ENCODE data around the gene PILRB. TPM values are rescaled to one million over a fixed set of nuclear protein-coding genes. Genes with fewer than 3 reads are reported as not detected.

Gene PILRB
- total and polyA plus RNA-seq, 2 of the 13 experiments (the other 11 are each of a cell fraction or from before 2014, with no cell fraction given) = 16.6 to 33.8 TPM

DNA sequence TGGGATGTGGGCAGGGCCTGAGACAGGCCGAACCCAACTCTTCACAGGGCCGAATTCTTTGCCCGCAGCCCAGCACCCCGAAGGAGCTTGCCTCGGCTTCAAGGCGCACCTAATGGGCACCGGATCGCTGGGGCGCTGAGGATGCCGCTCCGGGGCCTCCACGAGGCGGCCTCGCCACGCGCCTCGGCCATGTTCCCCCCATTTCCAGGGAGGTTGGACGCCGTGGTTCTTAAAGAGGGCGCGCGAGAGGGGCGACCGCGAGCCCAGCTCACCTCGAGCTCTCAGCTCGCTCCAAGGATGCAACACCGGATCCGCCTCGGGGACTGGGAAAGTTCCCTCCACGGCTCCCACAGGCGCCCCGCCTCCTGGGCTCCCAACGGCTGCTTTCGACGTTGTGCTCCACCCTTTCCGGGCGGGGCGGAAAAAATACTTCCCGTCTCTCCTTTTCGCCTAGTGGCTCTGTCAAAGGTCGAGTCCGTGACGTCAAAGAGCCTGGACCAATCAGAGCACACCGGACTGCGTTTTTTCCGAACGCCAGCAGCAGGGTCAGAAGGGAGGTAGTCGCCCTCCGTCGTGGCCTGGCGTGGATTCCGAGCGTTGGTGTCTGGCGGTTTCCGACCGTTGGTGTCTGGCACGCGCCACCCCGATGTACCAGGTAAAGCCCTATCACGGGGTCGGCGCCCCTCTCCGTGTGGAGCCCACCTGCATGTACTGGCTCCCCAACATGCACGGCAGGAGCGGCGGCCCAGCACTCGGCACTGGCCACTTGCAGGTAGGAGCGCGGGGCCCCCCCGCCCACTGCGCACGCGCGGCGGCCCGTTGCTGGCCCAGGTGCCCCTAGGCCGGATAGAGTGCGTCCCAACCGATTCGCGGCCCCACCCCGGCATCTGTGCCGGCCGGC, 22.1 kb upstream of the PILRB start (continued):
- TF ChIP-seq, protein P1, sequence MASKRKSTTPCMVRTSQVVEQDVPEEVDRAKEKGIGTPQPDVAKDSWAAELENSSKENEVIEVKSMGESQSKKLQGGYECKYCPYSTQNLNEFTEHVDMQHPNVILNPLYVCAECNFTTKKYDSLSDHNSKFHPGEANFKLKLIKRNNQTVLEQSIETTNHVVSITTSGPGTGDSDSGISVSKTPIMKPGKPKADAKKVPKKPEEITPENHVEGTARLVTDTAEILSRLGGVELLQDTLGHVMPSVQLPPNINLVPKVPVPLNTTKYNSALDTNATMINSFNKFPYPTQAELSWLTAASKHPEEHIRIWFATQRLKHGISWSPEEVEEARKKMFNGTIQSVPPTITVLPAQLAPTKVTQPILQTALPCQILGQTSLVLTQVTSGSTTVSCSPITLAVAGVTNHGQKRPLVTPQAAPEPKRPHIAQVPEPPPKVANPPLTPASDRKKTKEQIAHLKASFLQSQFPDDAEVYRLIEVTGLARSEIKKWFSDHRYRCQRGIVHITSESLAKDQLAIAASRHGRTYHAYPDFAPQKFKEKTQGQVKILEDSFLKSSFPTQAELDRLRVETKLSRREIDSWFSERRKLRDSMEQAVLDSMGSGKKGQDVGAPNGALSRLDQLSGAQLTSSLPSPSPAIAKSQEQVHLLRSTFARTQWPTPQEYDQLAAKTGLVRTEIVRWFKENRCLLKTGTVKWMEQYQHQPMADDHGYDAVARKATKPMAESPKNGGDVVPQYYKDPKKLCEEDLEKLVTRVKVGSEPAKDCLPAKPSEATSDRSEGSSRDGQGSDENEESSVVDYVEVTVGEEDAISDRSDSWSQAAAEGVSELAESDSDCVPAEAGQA (IDR thresholded peaks at IDR 0.05; ENCODE audit: low read depth) = peak; percentile 59; the same call in 1 of the 2 replicates
- TF ChIP-seq, protein P1 (CRISPR knock-in tag; IDR thresholded peaks at IDR 0.05; ENCODE audit: borderline replicate concordance) = peak; percentile 56; the same call in 1 of the 2 replicates
- TF ChIP-seq HOXA3 (CRISPR knock-in tag; IDR thresholded peaks at IDR 0.05) = peak; percentile 96
- TF ChIP-seq PCBP1 (IDR thresholded peaks at IDR 0.05; ENCODE audit: borderline replicate concordance, low read depth, low read length) = 0 out of 2 replicates have a peak, but pooled peaks have one; percentile 25
- TF ChIP-seq NCOA2 (CRISPR knock-in tag; IDR thresholded peaks at IDR 0.05) = peak; percentile 27; the same call in 1 of the 2 replicates
- TF ChIP-seq, protein P2, sequence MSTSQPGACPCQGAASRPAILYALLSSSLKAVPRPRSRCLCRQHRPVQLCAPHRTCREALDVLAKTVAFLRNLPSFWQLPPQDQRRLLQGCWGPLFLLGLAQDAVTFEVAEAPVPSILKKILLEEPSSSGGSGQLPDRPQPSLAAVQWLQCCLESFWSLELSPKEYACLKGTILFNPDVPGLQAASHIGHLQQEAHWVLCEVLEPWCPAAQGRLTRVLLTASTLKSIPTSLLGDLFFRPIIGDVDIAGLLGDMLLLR (CRISPR knock-in tag; IDR thresholded peaks at IDR 0.05) = 0 out of 2 replicates have a peak, but pooled peaks have one; percentile 19
- peak; percentile 66; the same call in 1 of the 2 replicates for TF ChIP-seq ZBTB20 (CRISPR knock-in tag; IDR thresholded peaks at IDR 0.05; ENCODE audit: borderline replicate concordance, low read depth)
- TF ChIP-seq ZNF749 (CRISPR knock-in tag; IDR thresholded peaks at IDR 0.05; ENCODE audit: borderline replicate concordance) = peak; percentile 51; the same call in 1 of the 2 replicates
- TF ChIP-seq, protein P3, sequence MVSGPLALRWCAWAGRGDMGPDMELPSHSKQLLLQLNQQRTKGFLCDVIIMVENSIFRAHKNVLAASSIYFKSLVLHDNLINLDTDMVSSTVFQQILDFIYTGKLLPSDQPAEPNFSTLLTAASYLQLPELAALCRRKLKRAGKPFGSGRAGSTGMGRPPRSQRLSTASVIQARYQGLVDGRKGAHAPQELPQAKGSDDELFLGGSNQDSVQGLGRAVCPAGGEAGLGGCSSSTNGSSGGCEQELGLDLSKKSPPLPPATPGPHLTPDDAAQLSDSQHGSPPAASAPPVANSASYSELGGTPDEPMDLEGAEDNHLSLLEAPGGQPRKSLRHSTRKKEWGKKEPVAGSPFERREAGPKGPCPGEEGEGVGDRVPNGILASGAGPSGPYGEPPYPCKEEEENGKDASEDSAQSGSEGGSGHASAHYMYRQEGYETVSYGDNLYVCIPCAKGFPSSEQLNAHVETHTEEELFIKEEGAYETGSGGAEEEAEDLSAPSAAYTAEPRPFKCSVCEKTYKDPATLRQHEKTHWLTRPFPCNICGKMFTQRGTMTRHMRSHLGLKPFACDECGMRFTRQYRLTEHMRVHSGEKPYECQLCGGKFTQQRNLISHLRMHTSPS (CRISPR knock-in tag; IDR thresholded peaks at IDR 0.05; ENCODE audit: low read depth) = 0 out of 2 replicates have a peak, but pooled peaks have one; percentile 19
- 0 out of 2 replicates have a peak, but pooled peaks have one; percentile 34 for TF ChIP-seq EED (CRISPR knock-in tag; IDR thresholded peaks at IDR 0.05)
- peak; percentile 68; the same call in 1 of the 2 replicates for TF ChIP-seq ZNF547 (CRISPR knock-in tag; IDR thresholded peaks at IDR 0.05)
- TF ChIP-seq NFYC (CRISPR knock-in tag; IDR thresholded peaks at IDR 0.05) = peak; percentile 89
- peak; percentile 47; the same call in 1 of the 2 replicates for TF ChIP-seq MED13 (CRISPR knock-in tag; IDR thresholded peaks at IDR 0.05)
- TF ChIP-seq TBX2 (CRISPR knock-in tag; IDR thresholded peaks at IDR 0.05; ENCODE audit: borderline replicate concordance) = peak; percentile 87
- peak; percentile 95 for TF ChIP-seq RFXAP (CRISPR knock-in tag; IDR thresholded peaks at IDR 0.05; ENCODE audit: borderline replicate concordance)
- peak; percentile 58; the same call in 1 of the 2 replicates for TF ChIP-seq ZBTB7B (CRISPR knock-in tag; IDR thresholded peaks at IDR 0.05)
- TF ChIP-seq HDAC1 (CRISPR knock-in tag; IDR thresholded peaks at IDR 0.05) = peak; percentile 76
- peak; percentile 36; the same call in 1 of the 2 replicates for TF ChIP-seq ZNF124 (CRISPR knock-in tag; IDR thresholded peaks at IDR 0.05)
- TF ChIP-seq NRL (CRISPR knock-in tag; IDR thresholded peaks at IDR 0.05; ENCODE audit: borderline replicate concordance) = peak; percentile 55; the same call in 1 of the 2 replicates
- 0 out of 2 replicates have a peak, but pooled peaks have one; percentile 24 for TF ChIP-seq ZNF782 (CRISPR knock-in tag; IDR thresholded peaks at IDR 0.05; ENCODE audit: borderline replicate concordance)
